Esophagus muscularis mucosa (tissue), 4 donors: ENCODE results near the gene NCOA1.

ENCODE experiments used
- CTCF ChIP-seq, 3 experiments: fragments of 200-600 bp in 2 of 3; fragments of 450-650 bp in 1 of 3; sonication (generic) in 2 of 3; IDR thresholded peaks; one replicate each; pipeline ENCODE4 v1.5.1; 2017 to 2019; ENCODE audit warnings: antibody characterized with exemption in 3 of 3, mild to moderate bottlenecking in 2 of 3, moderate library complexity in 1 of 3
- EP300 ChIP-seq: sonication (generic); formaldehyde crosslinking; IDR thresholded peaks from one replicate; pipeline ENCODE4 v1.6.1; 2017; ENCODE audit warnings: antibody characterized with exemption
- POLR2A ChIP-seq: fragments of 450-650 bp; IDR thresholded peaks from one replicate; pipeline ENCODE4 v1.6.1; 2017; ENCODE audit warnings: antibody characterized with exemption, moderate library complexity, mild to moderate bottlenecking, low read depth
- POLR2AphosphoS5 ChIP-seq, 2 donors: sonication (generic); formaldehyde crosslinking; IDR thresholded peaks; one replicate each; pipeline ENCODE4 v1.6.1; 2017; ENCODE audit warnings: antibody characterized with exemption in 2 of 2

GRCh38 chr2:24469148-24469650 is 21.9 kb upstream of the NCOA1 start:
- TF ChIP-seq CTCF (IDR thresholded peaks at IDR 0.05) (no peak), POLR2A (no peak), EP300 (no peak), POLR2AphosphoS5 (IDR thresholded peaks at IDR 0.05) (no peak)
